SK-N-SH (cell line): Measurements from ENCODE around the gene ENTPD8. TPM values are rescaled to one million over a fixed set of nuclear protein-coding genes. Genes with fewer than 3 reads are reported as not detected.
A peak's percentile ranks its signal among the peaks of the same experiment; 100 is the strongest.

ENCODE experiments used
- CTCF ChIA-PET: fragments of 300-600, 350-600 bp; formaldehyde crosslinking; extraction: SDS; loops from one replicate; lab custom pipeline; 2021; lab: Yijun Ruan, JAX
- POLR2A ChIA-PET: fragments of 350-600 bp; sonication (Branson Sonifier 250); formaldehyde crosslinking; extraction: SDS; loops from one replicate; lab custom pipeline; 2020; ENCODE audit warnings: antibody characterized with exemption, inconsistent platforms; lab: Yijun Ruan, JAX
- DNase-seq: peaks from one replicate; pipeline ENCODE4 v3.0.0; 2012
- H2AFZ ChIP-seq: fragments of 200-600 bp; sonication (generic); 2 replicates; pipeline ENCODE4 v1.8.1; 2016; ENCODE audit warnings: antibody characterized with exemption, mild to moderate bottlenecking, low read depth
- H3F3A ChIP-seq: fragments of 200-600 bp; sonication (generic); replicated peaks from 2 replicates; pipeline ENCODE3; 2016; ENCODE audit warnings: antibody characterized with exemption, mild to moderate bottlenecking; ENCODE audit not compliant: insufficient read depth
- H3K27ac ChIP-seq, 2 experiments: fragments of 200-500 bp in 1 of 2; fragments of 200-600 bp in 1 of 2; sonication (Bioruptor generic) in 1 of 2; sonication (generic), shearing (Covaris generic) in 1 of 2; 2 replicates each; pipeline versions ENCODE4 v1.5.1 to v1.6.1; 2014 to 2016; ENCODE audit warnings: low read depth in 2 of 2, inconsistent platforms in 1 of 2, low read length in 1 of 2, mild to moderate bottlenecking in 1 of 2, mixed read lengths in 1 of 2
- H3K27me3 ChIP-seq: fragments of 200-600 bp; sonication (generic), shearing (Covaris generic); 2 replicates; pipeline ENCODE4 v1.6.1; 2016; ENCODE audit warnings: mixed run types; ENCODE audit not compliant: insufficient read depth
- H3K36me3 ChIP-seq, 2 experiments: fragments of 200-500 bp in 1 of 2; fragments of 200-600 bp in 1 of 2; sonication (Bioruptor generic) in 1 of 2; sonication (generic) in 1 of 2; replicated peaks in 1 of 2; 2 replicates each; pipeline versions ENCODE3 to v1.5.1; 2014 to 2016; ENCODE audit warnings: low read length in 1 of 2, mild to moderate bottlenecking in 1 of 2; ENCODE audit not compliant: insufficient read depth in 2 of 2, control insufficient read depth in 1 of 2
- H3K4me1 ChIP-seq, 2 experiments: fragments of 200-500 bp in 1 of 2; fragments of 200-600 bp in 1 of 2; sonication (Bioruptor generic) in 1 of 2; sonication (generic), shearing (Covaris generic) in 1 of 2; 2 replicates each; pipeline versions ENCODE4 v1.5.1 to v1.6.1; 2014 to 2016; ENCODE audit warnings: low read depth in 1 of 2, low read length in 1 of 2, mixed run types in 1 of 2; ENCODE audit not compliant: insufficient read depth in 2 of 2, control insufficient read depth in 1 of 2
- H3K4me2 ChIP-seq: fragments of 200-600 bp; sonication (generic), shearing (Covaris generic); 2 replicates; pipeline ENCODE4 v1.6.1; 2017; ENCODE audit warnings: mixed run types
- H3K4me3 ChIP-seq, 2 experiments: fragments of 200-500 bp in 1 of 2; fragments of 200-600 bp in 1 of 2; sonication (Bioruptor generic) in 1 of 2; sonication (generic), shearing (Covaris generic) in 1 of 2; 2 replicates each; pipeline versions ENCODE4 v1.5.1 to v1.8.1; 2014 to 2016; ENCODE audit warnings: low read depth in 2 of 2, inconsistent platforms in 1 of 2, low read length in 1 of 2, mild to moderate bottlenecking in 1 of 2, mixed read lengths in 1 of 2, moderate library complexity in 1 of 2
- H3K79me2 ChIP-seq: fragments of 200-600 bp; sonication (generic); 2 replicates; pipeline ENCODE4 v1.8.1; 2017; ENCODE audit warnings: mild to moderate bottlenecking; ENCODE audit not compliant: insufficient read depth
- H3K9ac ChIP-seq: fragments of 200-600 bp; sonication (generic); 2 replicates; pipeline ENCODE4 v1.6.1; 2017; ENCODE audit warnings: mixed run types
- H3K9me2 ChIP-seq: fragments of 200-600 bp; sonication (generic); 2 replicates; pipeline ENCODE4 v1.6.1; 2017; ENCODE audit warnings: mixed run types
- H3K9me3 ChIP-seq: fragments of 200-600 bp; sonication (generic); 2 replicates; pipeline ENCODE4 v1.6.1; 2017; ENCODE audit warnings: mixed run types, mild to moderate bottlenecking, moderate library complexity
- H4K20me1 ChIP-seq: fragments of 200-600 bp; sonication (generic); 2 replicates; pipeline ENCODE4 v1.6.1; 2017; ENCODE audit warnings: mild to moderate bottlenecking, mixed run types; ENCODE audit not compliant: insufficient read depth
- FOSL2 ChIP-seq: IDR thresholded peaks from 2 replicates; pipeline ENCODE4 v1.4.0; 2012; ENCODE audit warnings: low read depth, mild to moderate bottlenecking, moderate library complexity, borderline replicate concordance
- JUND ChIP-seq: IDR thresholded peaks from 2 replicates; pipeline ENCODE4 v1.4.0; 2012
- NFIC ChIP-seq: IDR thresholded peaks from 2 replicates; pipeline ENCODE4 v1.4.0; 2012; ENCODE audit warnings: borderline replicate concordance
- NRF1 ChIP-seq: IDR thresholded peaks from 2 replicates; pipeline ENCODE4 v1.6.1; 2012; ENCODE audit warnings: low read depth, mild to moderate bottlenecking, low read length
- RAD21 ChIP-seq: IDR thresholded peaks from 2 replicates; pipeline ENCODE4 v1.6.1; 2012; ENCODE audit warnings: mild to moderate bottlenecking, low read length
- TAF1 ChIP-seq: IDR thresholded peaks from 2 replicates; pipeline ENCODE4 v1.6.1; 2012; ENCODE audit warnings: low read depth, mild to moderate bottlenecking, low read length, moderate library complexity, borderline replicate concordance
- YY1 ChIP-seq: IDR thresholded peaks from 2 replicates; pipeline ENCODE4 v1.4.0; 2012; ENCODE audit warnings: low read depth, mild to moderate bottlenecking
- WGBS: methylation state at CpG from one replicate; pipeline ENCODE4 v1.1.6; 2017; ENCODE audit warnings: low lambda C conversion rate; 5-methylcytosine and 5-hydroxymethylcytosine counted together
- polyA plus RNA-seq, 3 experiments: library from polyadenylated mRNA; depleted of rRNA; stranded (reverse); fragments of >200 nt; gene quantifications; 2 replicates each; pipeline ENCODE4 v1.2.3, GENCODE V29; 2012
- TF ChIP-seq, protein P1 (sequence below): fragments of 150-350 bp; IDR thresholded peaks from 2 replicates; pipeline ENCODE4 v1.6.1; 2017; ENCODE audit warnings: antibody characterized with exemption, low read length, low read depth, borderline replicate concordance
- TF ChIP-seq, protein P2 (sequence below): IDR thresholded peaks from 2 replicates; pipeline ENCODE4 v1.6.1; 2012; ENCODE audit warnings: mild to moderate bottlenecking, low read depth, low read length, moderate library complexity
- TF ChIP-seq, protein P3 (sequence below): IDR thresholded peaks from 2 replicates; pipeline ENCODE4; 2012
- TF ChIP-seq, protein P4 (sequence below): fragments of 150-350 bp; IDR thresholded peaks from 2 replicates; pipeline ENCODE4 v1.6.1; 2016; ENCODE audit warnings: mild to moderate bottlenecking, low read depth, low read length
- TF ChIP-seq, protein P5 (sequence below): IDR thresholded peaks from 2 replicates; pipeline ENCODE4 v1.4.0; 2012; ENCODE audit warnings: low read depth

ENTPD8 gene
- polyA plus RNA-seq, 1 of the 3 experiments (the other 2 are of a cell fraction), result 0.30 TPM

DNA sequence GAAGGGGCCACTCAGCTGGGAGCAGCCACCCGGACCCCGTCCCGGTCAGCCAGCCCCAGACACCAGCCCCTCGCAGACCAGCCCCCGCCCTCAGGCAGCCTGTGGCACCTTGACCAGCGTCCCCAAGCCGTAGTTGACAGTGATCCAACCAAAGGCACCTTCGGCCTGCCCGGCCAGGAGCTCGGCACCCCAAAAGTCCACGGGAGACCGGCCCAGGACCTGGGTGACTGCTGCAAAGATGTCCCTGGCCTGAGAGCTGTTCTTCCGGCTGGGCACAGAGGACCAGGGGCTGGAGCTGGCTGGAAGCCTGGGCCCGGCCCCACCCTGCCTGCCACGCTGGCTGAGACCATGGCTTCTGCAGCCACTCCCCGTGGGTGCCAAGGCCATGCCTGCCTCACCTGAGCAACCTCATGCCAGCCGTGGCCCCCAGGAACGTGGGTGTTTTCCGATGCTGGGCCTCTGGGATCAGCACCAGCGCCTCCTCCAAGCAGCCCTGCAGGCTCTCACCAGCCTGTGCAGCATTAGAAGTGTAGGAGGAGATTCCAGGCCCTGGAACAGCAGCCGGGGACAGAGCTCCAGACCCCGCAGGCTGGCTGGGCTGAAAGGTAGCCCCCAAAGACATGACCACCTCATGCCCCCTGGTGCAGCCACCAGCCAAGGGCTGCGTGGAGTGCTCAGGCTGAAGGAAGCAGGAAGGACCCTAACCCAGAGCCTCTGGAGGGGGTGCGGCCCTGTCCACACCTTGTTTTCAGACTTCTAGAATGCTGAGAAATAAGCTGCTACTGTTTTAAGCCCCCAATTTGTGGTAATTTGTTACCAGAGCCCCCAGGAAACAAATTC lies 4.2 kb downstream of the ENTPD8 start:
- TF ChIP-seq, protein P1, sequence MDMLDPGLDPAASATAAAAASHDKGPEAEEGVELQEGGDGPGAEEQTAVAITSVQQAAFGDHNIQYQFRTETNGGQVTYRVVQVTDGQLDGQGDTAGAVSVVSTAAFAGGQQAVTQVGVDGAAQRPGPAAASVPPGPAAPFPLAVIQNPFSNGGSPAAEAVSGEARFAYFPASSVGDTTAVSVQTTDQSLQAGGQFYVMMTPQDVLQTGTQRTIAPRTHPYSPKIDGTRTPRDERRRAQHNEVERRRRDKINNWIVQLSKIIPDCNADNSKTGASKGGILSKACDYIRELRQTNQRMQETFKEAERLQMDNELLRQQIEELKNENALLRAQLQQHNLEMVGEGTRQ, result no peak
- TF ChIP-seq JUND, result no peak
- no peak for TF ChIP-seq RAD21
- no peak for TF ChIP-seq NRF1
- no peak for TF ChIP-seq TAF1
- TF ChIP-seq, protein P2, sequence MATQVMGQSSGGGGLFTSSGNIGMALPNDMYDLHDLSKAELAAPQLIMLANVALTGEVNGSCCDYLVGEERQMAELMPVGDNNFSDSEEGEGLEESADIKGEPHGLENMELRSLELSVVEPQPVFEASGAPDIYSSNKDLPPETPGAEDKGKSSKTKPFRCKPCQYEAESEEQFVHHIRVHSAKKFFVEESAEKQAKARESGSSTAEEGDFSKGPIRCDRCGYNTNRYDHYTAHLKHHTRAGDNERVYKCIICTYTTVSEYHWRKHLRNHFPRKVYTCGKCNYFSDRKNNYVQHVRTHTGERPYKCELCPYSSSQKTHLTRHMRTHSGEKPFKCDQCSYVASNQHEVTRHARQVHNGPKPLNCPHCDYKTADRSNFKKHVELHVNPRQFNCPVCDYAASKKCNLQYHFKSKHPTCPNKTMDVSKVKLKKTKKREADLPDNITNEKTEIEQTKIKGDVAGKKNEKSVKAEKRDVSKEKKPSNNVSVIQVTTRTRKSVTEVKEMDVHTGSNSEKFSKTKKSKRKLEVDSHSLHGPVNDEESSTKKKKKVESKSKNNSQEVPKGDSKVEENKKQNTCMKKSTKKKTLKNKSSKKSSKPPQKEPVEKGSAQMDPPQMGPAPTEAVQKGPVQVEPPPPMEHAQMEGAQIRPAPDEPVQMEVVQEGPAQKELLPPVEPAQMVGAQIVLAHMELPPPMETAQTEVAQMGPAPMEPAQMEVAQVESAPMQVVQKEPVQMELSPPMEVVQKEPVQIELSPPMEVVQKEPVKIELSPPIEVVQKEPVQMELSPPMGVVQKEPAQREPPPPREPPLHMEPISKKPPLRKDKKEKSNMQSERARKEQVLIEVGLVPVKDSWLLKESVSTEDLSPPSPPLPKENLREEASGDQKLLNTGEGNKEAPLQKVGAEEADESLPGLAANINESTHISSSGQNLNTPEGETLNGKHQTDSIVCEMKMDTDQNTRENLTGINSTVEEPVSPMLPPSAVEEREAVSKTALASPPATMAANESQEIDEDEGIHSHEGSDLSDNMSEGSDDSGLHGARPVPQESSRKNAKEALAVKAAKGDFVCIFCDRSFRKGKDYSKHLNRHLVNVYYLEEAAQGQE, result no peak
- TF ChIP-seq YY1, result no peak
- ChIA-PET POLR2A (no interaction called here), CTCF (interaction anchor here (0.7 to 2.0 kb wide), 4 partner anchors 9 to 41 kb away, joined by 3 to 8 read pairs (median 4); partner anchors contain the start of genes EXD3 and NOXA1)
- Histone ChIP-seq H3K9me3 (no peaks in the 10 kb centered on the region), H4K20me1 (no peaks in the 10 kb centered on the region), H2AFZ (no peak overlapping the region), H3K36me3 (no peaks in the 10 kb centered on the region), H3K9ac (no peak overlapping the region), H3K27me3 (no peaks in the 10 kb centered on the region), H3F3A (peaks cover 1% of the 10 kb centered on the region), H3K4me2 (no peak overlapping the region), H3K4me3 (no peak overlapping the region), H3K79me2 (no peaks in the 10 kb centered on the region), H3K27ac (no peak overlapping the region), H3K9me2 (no peaks in the 10 kb centered on the region), H3K4me1 (peaks cover 3 to 4% of the 10 kb centered on the region in 2 experiments; a peak in 2 of 4 replicates)
- WGBS, result 82% methylated on average over 9 of the region's 24 CpGs
- no peak for DNase-seq

DNA sequence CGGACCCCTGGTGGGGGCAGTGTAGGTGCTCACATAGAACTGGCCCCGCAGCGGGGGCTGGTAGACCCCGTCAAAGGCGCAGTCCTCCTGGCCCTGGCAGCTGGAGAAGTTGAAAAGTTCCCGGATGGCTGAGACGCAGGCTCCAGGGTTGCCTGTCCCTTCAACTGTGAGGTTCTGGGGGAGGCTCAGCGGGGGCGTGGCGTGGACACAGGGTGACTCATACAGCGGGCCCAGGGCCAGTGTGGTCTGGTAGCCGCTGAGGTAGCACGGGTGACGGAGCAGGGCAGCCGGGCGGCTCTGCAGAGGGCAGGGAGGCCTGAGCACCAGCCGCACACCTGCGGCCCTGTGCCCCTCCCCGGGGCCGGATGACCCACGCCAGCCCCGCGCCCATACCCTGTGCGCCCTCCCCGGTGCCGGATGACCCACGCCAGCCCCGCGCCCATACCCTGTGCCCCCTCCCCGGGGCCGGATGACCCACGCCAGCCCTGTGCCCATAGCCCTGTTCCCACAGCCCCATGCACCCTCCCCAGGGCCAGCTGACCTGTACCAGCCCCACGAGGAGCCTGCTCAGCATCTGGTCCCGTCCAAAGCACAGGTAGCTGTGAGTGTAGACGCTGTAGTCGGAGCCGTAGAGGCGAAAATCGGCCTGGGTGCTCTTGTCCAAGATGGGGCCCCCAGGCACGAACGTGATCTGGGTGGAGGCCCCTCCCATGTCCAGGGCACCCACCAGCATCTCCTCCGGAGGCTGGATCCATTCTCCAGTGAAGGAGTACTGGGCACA lies 5.0 kb downstream of the ENTPD8 start:
- H3K79me2 ChIP-seq, result no peaks in the 10 kb centered on the region
- no peaks in the 10 kb centered on the region for H3K36me3 ChIP-seq
- no peaks in the 10 kb centered on the region for H4K20me1 ChIP-seq
- WGBS, result 25% methylated on average over 8 of the region's 42 CpGs
- no peaks in the 10 kb centered on the region for H3K9me2 ChIP-seq
- H3K27ac ChIP-seq, result peak overlapping the region in 1 of 2 experiments; percentile 24; a peak in 1 of 4 replicates
- no peaks in the 10 kb centered on the region for H3F3A ChIP-seq
- no peaks in the 10 kb centered on the region for H3K27me3 ChIP-seq
- ChIA-PET POLR2A (no interaction called here), CTCF (interaction anchor here (0.7 to 2.0 kb wide), 3 partner anchors 9 to 40 kb away, joined by 3 to 8 read pairs (median 5); partner anchors contain the start of genes EXD3 and NOXA1)
- peak overlapping the region; percentile 41; the same call in 1 of the 2 replicates for H2AFZ ChIP-seq
- H3K4me2 ChIP-seq, result peak overlapping the region; percentile 41; the same call in 1 of the 2 replicates
- TF ChIP-seq, protein P3, sequence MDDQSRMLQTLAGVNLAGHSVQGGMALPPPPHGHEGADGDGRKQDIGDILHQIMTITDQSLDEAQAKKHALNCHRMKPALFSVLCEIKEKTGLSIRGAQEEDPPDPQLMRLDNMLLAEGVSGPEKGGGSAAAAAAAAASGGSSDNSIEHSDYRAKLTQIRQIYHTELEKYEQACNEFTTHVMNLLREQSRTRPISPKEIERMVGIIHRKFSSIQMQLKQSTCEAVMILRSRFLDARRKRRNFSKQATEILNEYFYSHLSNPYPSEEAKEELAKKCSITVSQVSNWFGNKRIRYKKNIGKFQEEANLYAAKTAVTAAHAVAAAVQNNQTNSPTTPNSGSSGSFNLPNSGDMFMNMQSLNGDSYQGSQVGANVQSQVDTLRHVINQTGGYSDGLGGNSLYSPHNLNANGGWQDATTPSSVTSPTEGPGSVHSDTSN, result no peak
- TF ChIP-seq NFIC (peak; percentile 79), JUND (peak; percentile 78; the same call in 1 of the 2 replicates), FOSL2 (peak; percentile 88)
- TF ChIP-seq, protein P4, sequence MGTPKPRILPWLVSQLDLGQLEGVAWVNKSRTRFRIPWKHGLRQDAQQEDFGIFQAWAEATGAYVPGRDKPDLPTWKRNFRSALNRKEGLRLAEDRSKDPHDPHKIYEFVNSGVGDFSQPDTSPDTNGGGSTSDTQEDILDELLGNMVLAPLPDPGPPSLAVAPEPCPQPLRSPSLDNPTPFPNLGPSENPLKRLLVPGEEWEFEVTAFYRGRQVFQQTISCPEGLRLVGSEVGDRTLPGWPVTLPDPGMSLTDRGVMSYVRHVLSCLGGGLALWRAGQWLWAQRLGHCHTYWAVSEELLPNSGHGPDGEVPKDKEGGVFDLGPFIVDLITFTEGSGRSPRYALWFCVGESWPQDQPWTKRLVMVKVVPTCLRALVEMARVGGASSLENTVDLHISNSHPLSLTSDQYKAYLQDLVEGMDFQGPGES, result no peak
- TF ChIP-seq, protein P5, sequence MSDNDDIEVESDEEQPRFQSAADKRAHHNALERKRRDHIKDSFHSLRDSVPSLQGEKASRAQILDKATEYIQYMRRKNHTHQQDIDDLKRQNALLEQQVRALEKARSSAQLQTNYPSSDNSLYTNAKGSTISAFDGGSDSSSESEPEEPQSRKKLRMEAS, result peak; percentile 34; the same call in 1 of the 2 replicates
- no peak overlapping the region; the same call in 1 of the 2 replicates for H3K9ac ChIP-seq
- no peaks in the 10 kb centered on the region for H3K9me3 ChIP-seq
- no peak overlapping the region for H3K4me3 ChIP-seq
- peaks cover 1 to 4% of the 10 kb centered on the region in 2 experiments; a peak in 2 of 4 replicates for H3K4me1 ChIP-seq
- DNase-seq, result peak; percentile 65
